Loucy (cell line): Measurements from ENCODE around the gene PARP8.

Experiments
- CTCF ChIP-seq: fragments of 200-600 bp; sonication (generic); conservative IDR thresholded peaks from 2 replicates; pipeline ENCODE4 v1.5.1; 2014; ENCODE audit warnings: mild to moderate bottlenecking, antibody characterized with exemption, low read length
- EZH2phosphoT487 ChIP-seq: fragments of 200-600 bp; IDR thresholded peaks from 2 replicates; pipeline ENCODE4 v1.6.1; 2018; ENCODE audit warnings: antibody characterized with exemption, mild to moderate bottlenecking, moderate library complexity, borderline replicate concordance

- TF ChIP-seq EZH2phosphoT487 (no peak), CTCF (no peak)
These were observed 60.7 kb downstream of the PARP8 start for GRCh38 chr5:50727149-50727496.
